GM23338 (cell line): ENCODE results near the gene B3GNT9.

ENCODE experiments used
- CREB1 ChIP-seq: fragments of 250-450 bp; sonication (Bioruptor Pico); IDR thresholded peaks from 2 replicates; pipeline ENCODE4 v1.5.0; 2020; ENCODE audit warnings: low read depth, mild to moderate bottlenecking, moderate library complexity
- CTCF ChIP-seq, 2 experiments: fragments of 200-600 bp in 1 of 2; sonication (generic) in 1 of 2; conservative IDR thresholded peaks; 2 replicates each; pipeline versions ENCODE4 v1.5.1 to v1.6.1; 2016 to 2017; ENCODE audit warnings: antibody characterized with exemption in 2 of 2, low read depth in 2 of 2, mild to moderate bottlenecking in 2 of 2, moderate library complexity in 1 of 2
- ETS1 ChIP-seq: IDR thresholded peaks from 2 replicates; pipeline ENCODE4 v1.6.1; 2016; ENCODE audit warnings: antibody characterized with exemption
- EZH2 ChIP-seq: fragments of 200-600 bp; sonication (generic); IDR thresholded peaks from one replicate; pipeline ENCODE4 v1.8.0; 2017; ENCODE audit warnings: antibody characterized with exemption, mild to moderate bottlenecking, low read depth; ENCODE audit not compliant: unreplicated experiment
- EZH2phosphoT487 ChIP-seq: fragments of 200-600 bp; sonication (generic); IDR thresholded peaks from one replicate; pipeline ENCODE4 v1.8.1; 2018; ENCODE audit warnings: antibody characterized with exemption; ENCODE audit not compliant: unreplicated experiment
- JUNB ChIP-seq: IDR thresholded peaks from one replicate; pipeline ENCODE4 v1.6.1; 2016; ENCODE audit warnings: antibody characterized with exemption; ENCODE audit not compliant: unreplicated experiment
- POLR2AphosphoS5 ChIP-seq: IDR thresholded peaks from 2 replicates; pipeline ENCODE4 v1.6.1; 2016; ENCODE audit warnings: antibody characterized with exemption, low read depth
- REST ChIP-seq: IDR thresholded peaks from one replicate; pipeline ENCODE4 v1.6.1; 2018; ENCODE audit warnings: antibody characterized with exemption; ENCODE audit not compliant: unreplicated experiment
- STAT1 ChIP-seq: IDR thresholded peaks from one replicate; pipeline ENCODE4 v1.6.1; 2016; ENCODE audit warnings: antibody characterized with exemption; ENCODE audit not compliant: unreplicated experiment
- ZNF462 ChIP-seq: fragments of 250-450 bp; sonication (Bioruptor Pico); IDR thresholded peaks from 2 replicates; pipeline ENCODE4 v1.5.0; 2020; ENCODE audit warnings: mild to moderate bottlenecking, moderate library complexity

- TF ChIP-seq CTCF (conservative IDR thresholded peaks at IDR 0.05; ENCODE audit: low read depth in 2 of 2) (no peak), EZH2phosphoT487 (no peak), POLR2AphosphoS5 (no peak), JUNB (no peak), CREB1 (no peak), REST (no peak), EZH2 (no peak), STAT1 (no peak), ZNF462 (no peak), ETS1 (no peak)
Observed at GRCh38 chr16:67195676-67196075, 44.9 kb upstream of the B3GNT9 start.
